ENCODE data around the gene KDM2B.

The KDM2B gene

GRCh38 chr12:121423253-121423652 lies 157.6 kb downstream of the KDM2B start:
- Histone ChIP-seq H4K20me1 (ENCODE audit: insufficient read depth, low read length) (peaks cover 2% of the 10 kb centered on the region), H3K4me3 (ENCODE audit: low read depth in 1 of 2, low read length in 2 of 2) (no peak overlapping the region), H3K9me3 (ENCODE audit: insufficient read depth, low read length, severe bottlenecking) (no peaks in the 10 kb centered on the region), H2AFZ (ENCODE audit: low read depth, low read length) (no peak overlapping the region), H3K36me3 (ENCODE audit: insufficient read depth, low read length) (peaks cover 98% of the 10 kb centered on the region), H3K9ac (ENCODE audit: low read depth, low read length) (no peak overlapping the region), H3K79me2 (ENCODE audit: insufficient read depth, low read length) (peaks cover 5% of the 10 kb centered on the region), H3K27ac (ENCODE audit: low read length) (no peak overlapping the region), H3K27me3 (ENCODE audit: insufficient read depth, low read length, poor library complexity) (no peaks in the 10 kb centered on the region), H3K4me1 (ENCODE audit: insufficient read depth, low read length) (no peaks in the 10 kb centered on the region), H3K4me2 (ENCODE audit: insufficient read depth, low read length) (no peak overlapping the region)
- TF ChIP-seq EZH2 (IDR thresholded peaks at IDR 0.05; ENCODE audit: borderline replicate concordance, low read depth, low read length, severe bottlenecking): no peak
- TF ChIP-seq CTCF (IDR thresholded peaks at IDR 0.05; ENCODE audit: borderline replicate concordance, extremely low read depth, low read length, poor library complexity, severe bottlenecking): no peak
- DNase-seq (no peak), ATAC-seq (ENCODE audit: insufficient read depth, low read depth) (no peak)

GRCh38 chr12:121420109-121420508 lies 160.7 kb downstream of the KDM2B start:
- no peak for DNase-seq
- peaks cover 3% of the 10 kb centered on the region for H4K20me1 ChIP-seq (ENCODE audit: insufficient read depth, low read length)
- H3K4me2 ChIP-seq (ENCODE audit: insufficient read depth, low read length): no peak overlapping the region
- no peak overlapping the region for H3K27ac ChIP-seq (ENCODE audit: low read length)
- peaks cover 93% of the 10 kb centered on the region for H3K36me3 ChIP-seq (ENCODE audit: insufficient read depth, low read length)
- no peaks in the 10 kb centered on the region for H3K27me3 ChIP-seq (ENCODE audit: insufficient read depth, low read length, poor library complexity)
- H3K9ac ChIP-seq (ENCODE audit: low read depth, low read length): no peak overlapping the region
- H3K4me1 ChIP-seq (ENCODE audit: insufficient read depth, low read length): no peaks in the 10 kb centered on the region
- no peak overlapping the region for H3K4me3 ChIP-seq (ENCODE audit: low read depth in 1 of 2, low read length in 2 of 2)
- H3K79me2 ChIP-seq (ENCODE audit: insufficient read depth, low read length): peaks cover 16% of the 10 kb centered on the region
- no peak overlapping the region for H2AFZ ChIP-seq (ENCODE audit: low read depth, low read length)
- no peaks in the 10 kb centered on the region for H3K9me3 ChIP-seq (ENCODE audit: insufficient read depth, low read length, severe bottlenecking)
- TF ChIP-seq CTCF (IDR thresholded peaks at IDR 0.05; ENCODE audit: borderline replicate concordance, extremely low read depth, low read length, poor library complexity, severe bottlenecking) (no peak), EZH2 (IDR thresholded peaks at IDR 0.05; ENCODE audit: borderline replicate concordance, low read depth, low read length, severe bottlenecking) (no peak)
- ATAC-seq (ENCODE audit: insufficient read depth, low read depth): no peak

- H3K79me2 ChIP-seq (ENCODE audit: insufficient read depth, low read length): peaks cover 30% of the 10 kb centered on the region
- H3K4me3 ChIP-seq (ENCODE audit: low read depth in 1 of 2, low read length in 2 of 2): no peak overlapping the region
- DNase-seq (no peak), ATAC-seq (ENCODE audit: insufficient read depth, low read depth) (no peak)
- H3K4me1 ChIP-seq (ENCODE audit: insufficient read depth, low read length): no peaks in the 10 kb centered on the region
- no peak overlapping the region for H2AFZ ChIP-seq (ENCODE audit: low read depth, low read length)
- no peak overlapping the region for H3K27ac ChIP-seq (ENCODE audit: low read length)
- H4K20me1 ChIP-seq (ENCODE audit: insufficient read depth, low read length): peaks cover 7% of the 10 kb centered on the region; the same call in 1 of the 2 replicates
- H3K9ac ChIP-seq (ENCODE audit: low read depth, low read length): no peak overlapping the region
- H3K36me3 ChIP-seq (ENCODE audit: insufficient read depth, low read length): peaks cover 83% of the 10 kb centered on the region
- no peaks in the 10 kb centered on the region for H3K9me3 ChIP-seq (ENCODE audit: insufficient read depth, low read length, severe bottlenecking)
- H3K27me3 ChIP-seq (ENCODE audit: insufficient read depth, low read length, poor library complexity): no peaks in the 10 kb centered on the region
- TF ChIP-seq EZH2 (IDR thresholded peaks at IDR 0.05; ENCODE audit: borderline replicate concordance, low read depth, low read length, severe bottlenecking) (no peak), CTCF (IDR thresholded peaks at IDR 0.05; ENCODE audit: borderline replicate concordance, extremely low read depth, low read length, poor library complexity, severe bottlenecking) (no peak)
- H3K4me2 ChIP-seq (ENCODE audit: insufficient read depth, low read length): no peak overlapping the region
Measured at GRCh38 chr12:121417847-121418246, 163.0 kb downstream of the KDM2B start.

- H3K36me3 ChIP-seq (ENCODE audit: insufficient read depth, low read length): peaks cover 53% of the 10 kb centered on the region
- ATAC-seq (ENCODE audit: insufficient read depth, low read depth) (no peak; the same call in 2 of the 3 replicates), DNase-seq (no peak)
- H3K27me3 ChIP-seq (ENCODE audit: insufficient read depth, low read length, poor library complexity): no peaks in the 10 kb centered on the region
- peaks cover 10% of the 10 kb centered on the region; the same call in 1 of the 2 replicates for H4K20me1 ChIP-seq (ENCODE audit: insufficient read depth, low read length)
- H3K9me3 ChIP-seq (ENCODE audit: insufficient read depth, low read length, severe bottlenecking): no peaks in the 10 kb centered on the region
- peaks cover 56% of the 10 kb centered on the region for H3K79me2 ChIP-seq (ENCODE audit: insufficient read depth, low read length)
- no peak overlapping the region for H2AFZ ChIP-seq (ENCODE audit: low read depth, low read length)
- H3K4me3 ChIP-seq (ENCODE audit: low read depth in 1 of 2, low read length in 2 of 2): no peak overlapping the region
- no peak overlapping the region for H3K27ac ChIP-seq (ENCODE audit: low read length)
- no peak overlapping the region for H3K9ac ChIP-seq (ENCODE audit: low read depth, low read length)
- H3K4me1 ChIP-seq (ENCODE audit: insufficient read depth, low read length): no peaks in the 10 kb centered on the region
- TF ChIP-seq CTCF (IDR thresholded peaks at IDR 0.05; ENCODE audit: borderline replicate concordance, extremely low read depth, low read length, poor library complexity, severe bottlenecking) (no peak), EZH2 (IDR thresholded peaks at IDR 0.05; ENCODE audit: borderline replicate concordance, low read depth, low read length, severe bottlenecking) (no peak)
- H3K4me2 ChIP-seq (ENCODE audit: insufficient read depth, low read length): no peak overlapping the region
Measured at GRCh38 chr12:121413917-121414316, 166.9 kb downstream of the KDM2B start.
